Natural killer cell (primary cell): Measurements from ENCODE around the gene ZNF333. TPM values are rescaled to one million over a fixed set of nuclear protein-coding genes. Genes with fewer than 3 reads are reported as not detected.

Experiments used
- ATAC-seq, 3 donors: fragments of 150-1000 bp in 2 of 3; fragments of 200-7000 bp in 1 of 3; cut with Tn5 transposase; 1 replicate in 1 of 3; 2 replicates in 2 of 3; pipeline ENCODE4 v1.10.0; 2021; ENCODE audit warnings: mild to moderate bottlenecking in 2 of 3, moderate library complexity in 2 of 3
- DNase-seq, 2 donors: peaks; one replicate each; pipeline versions ENCODE4 v3.0.0 to v3.0.0-alpha.2; 2013 to 2021; ENCODE audit warnings: mixed read lengths in 1 of 2
- H3K27ac ChIP-seq: one replicate; pipeline ENCODE4 v1.5.1; 2013; ENCODE audit warnings: mild to moderate bottlenecking, low read length
- H3K27me3 ChIP-seq: one replicate; pipeline ENCODE4 v1.6.1; 2013; ENCODE audit warnings: low read length; ENCODE audit not compliant: control insufficient read depth, insufficient read depth
- H3K36me3 ChIP-seq: one replicate; pipeline ENCODE4 v1.6.1; 2013; ENCODE audit warnings: low read length; ENCODE audit not compliant: control insufficient read depth, insufficient read depth
- H3K4me1 ChIP-seq: one replicate; pipeline ENCODE4 v1.6.1; 2013; ENCODE audit warnings: low read length; ENCODE audit not compliant: control insufficient read depth, insufficient read depth
- H3K4me3 ChIP-seq: one replicate; pipeline ENCODE4 v1.5.1; 2013; ENCODE audit warnings: low read length
- H3K9me3 ChIP-seq: one replicate; pipeline ENCODE4 v1.6.1; 2013; ENCODE audit warnings: low read length; ENCODE audit not compliant: control insufficient read depth, insufficient read depth
- H3K27ac Mint-ChIP-seq, 2 donors: one replicate each; pipeline ENCODE4 v1.8.0; 2022; ENCODE audit warnings: mild to moderate bottlenecking in 2 of 2, mixed read lengths in 2 of 2, moderate library complexity in 1 of 2
- H3K27me3 Mint-ChIP-seq, 2 donors: one replicate each; pipeline ENCODE4 v1.8.0; 2022; ENCODE audit warnings: low read depth in 2 of 2, mixed read lengths in 2 of 2
- H3K36me3 Mint-ChIP-seq: one replicate; pipeline ENCODE4 v1.8.0; 2022; ENCODE audit warnings: mixed read lengths
- H3K4me1 Mint-ChIP-seq, 2 donors: one replicate each; pipeline ENCODE4 v1.8.0; 2022; ENCODE audit warnings: mixed read lengths in 2 of 2
- H3K4me3 Mint-ChIP-seq: one replicate; pipeline ENCODE4 v1.8.0; 2022; ENCODE audit warnings: mild to moderate bottlenecking, moderate library complexity, mixed read lengths
- H3K9me3 Mint-ChIP-seq, 2 donors: one replicate each; pipeline ENCODE4 v1.8.0; 2022; ENCODE audit warnings: mixed read lengths in 2 of 2
- CTCF ChIP-seq: fragments of 200-600 bp; IDR thresholded peaks from one replicate; pipeline ENCODE4 v1.8.0; 2022; ENCODE audit warnings: antibody characterized with exemption
- WGBS: methylation state at CpG from one replicate; pipeline ENCODE4 v1.1.7; 2013; ENCODE audit warnings: missing lambda C conversion rate; ENCODE audit not compliant: insufficient coverage; 5-methylcytosine and 5-hydroxymethylcytosine counted together
- intact Hi-C: fragments of 100-400 bp; cut with micrococcal nuclease; formaldehyde crosslinking; loops from one replicate; pipeline ENCODE4 v1.14.2; 2022
- total RNA-seq, 4 donors: library from RNA; stranded (reverse); fragments of 120-200 nt in 1 of 4; gene quantifications; one replicate each; pipeline versions ENCODE4 v1.2.3 to v1.2.4, GENCODE V29; 2013 to 2022

Gene ZNF333
- total RNA-seq, 3 donors from 2014 or later (not counting 1 experiment from before 2014, with no cell fraction given) = 25.9 to 37.9 (median 31.6) TPM

- H3K27me3 ChIP-seq = no peaks in the 10 kb centered on the region
- intact Hi-C loops = no loop called here
- no peak overlapping the region for H3K4me3 ChIP-seq
- H3K27ac ChIP-seq = no peak overlapping the region
- DNase-seq = no peak
- Mint-ChIP-seq H3K4me3 (no peak overlapping the region), H3K36me3 (no peaks in the 10 kb centered on the region), H3K4me1 (no peaks in the 10 kb centered on the region), H3K27me3 (peaks cover 8 to 16% of the 10 kb centered on the region in 2 donors), H3K9me3 (no peaks in the 10 kb centered on the region), H3K27ac (no peak overlapping the region)
- whole genome bisulfite sequencing = 96% methylated on average over 6 of the region's 6 CpGs
- no peak for ATAC-seq
- H3K9me3 ChIP-seq = no peaks in the 10 kb centered on the region
- H3K4me1 ChIP-seq = no peaks in the 10 kb centered on the region
- TF ChIP-seq CTCF = no peak
- H3K36me3 ChIP-seq = no peaks in the 10 kb centered on the region
These were observed 29.9 kb upstream of the ZNF333 start for GRCh38 chr19:14659874-14660489.

GRCh38 chr19:14661372-14661924 lies 28.4 kb upstream of the ZNF333 start:
- H3K36me3 Mint-ChIP-seq = no peaks in the 10 kb centered on the region
- Histone ChIP-seq H3K27ac (no peak overlapping the region), H3K4me1 (no peaks in the 10 kb centered on the region), H3K4me3 (no peak overlapping the region), H3K9me3 (no peaks in the 10 kb centered on the region), H3K36me3 (no peaks in the 10 kb centered on the region), H3K27me3 (no peaks in the 10 kb centered on the region)
- ATAC-seq (peak in 1 of 3 donors; percentile 41), DNase-seq (no peak)
- no peak overlapping the region for H3K4me3 Mint-ChIP-seq
- intact Hi-C loops = no loop called here
- no peak for TF ChIP-seq CTCF
- H3K9me3 Mint-ChIP-seq = no peaks in the 10 kb centered on the region
- H3K27me3 Mint-ChIP-seq = peaks cover 8 to 12% of the 10 kb centered on the region in 2 donors
- WGBS = 31% methylated on average over 12 of the region's 12 CpGs
- H3K27ac Mint-ChIP-seq = no peak overlapping the region
- no peaks in the 10 kb centered on the region for H3K4me1 Mint-ChIP-seq

GRCh38 chr19:14669940-14670339 lies 19.9 kb upstream of the ZNF333 start:
- Mint-ChIP-seq H3K27me3 (peaks cover 16 to 33% of the 10 kb centered on the region in 2 donors), H3K27ac (no peak overlapping the region), H3K9me3 (no peaks in the 10 kb centered on the region), H3K36me3 (no peaks in the 10 kb centered on the region), H3K4me1 (peaks cover 11 to 20% of the 10 kb centered on the region in 2 donors), H3K4me3 (no peak overlapping the region)
- Histone ChIP-seq H3K4me1 (peaks cover 20% of the 10 kb centered on the region), H3K4me3 (no peak overlapping the region), H3K27me3 (peaks cover 2% of the 10 kb centered on the region), H3K36me3 (no peaks in the 10 kb centered on the region), H3K27ac (no peak overlapping the region), H3K9me3 (peaks cover 3% of the 10 kb centered on the region)
- 88% methylated on average over 2 of the region's 3 CpGs for WGBS
- no peak for ATAC-seq
- TF ChIP-seq CTCF = no peak
- DNase-seq = no peak
- intact Hi-C loops = no loop called here

GRCh38 chr19:14670408-14670807 lies 19.4 kb upstream of the ZNF333 start:
- H3K27ac Mint-ChIP-seq = no peak overlapping the region
- 82% methylated on average over 2 of the region's 2 CpGs for WGBS
- intact Hi-C loops = no loop called here

More at GRCh38 chr19:14670408-14670807, 19.4 kb upstream of the ZNF333 start:
- DNase-seq = no peak
- peaks cover 2% of the 10 kb centered on the region for H3K27me3 ChIP-seq
- H3K4me1 ChIP-seq = peaks cover 23% of the 10 kb centered on the region
- Mint-ChIP-seq H3K36me3 (no peaks in the 10 kb centered on the region), H3K4me1 (peaks cover 11 to 20% of the 10 kb centered on the region in 2 donors), H3K4me3 (no peak overlapping the region), H3K9me3 (no peaks in the 10 kb centered on the region), H3K27me3 (peaks cover 16 to 33% of the 10 kb centered on the region in 2 donors)
- no peak for ATAC-seq
- H3K4me3 ChIP-seq = no peak overlapping the region
- no peak overlapping the region for H3K27ac ChIP-seq
- no peak for TF ChIP-seq CTCF
- H3K9me3 ChIP-seq = peaks cover 3% of the 10 kb centered on the region
- no peaks in the 10 kb centered on the region for H3K36me3 ChIP-seq
